GM18520 (cell line): ENCODE data around the gene AUTS2.

Experiments used
- ATAC-seq: cut with Tn5 transposase; IDR thresholded peaks from one replicate; pipeline ENCODE4 v1.9.1; 2021; ENCODE audit not compliant: unreplicated experiment

AUTS2 gene

DNA sequence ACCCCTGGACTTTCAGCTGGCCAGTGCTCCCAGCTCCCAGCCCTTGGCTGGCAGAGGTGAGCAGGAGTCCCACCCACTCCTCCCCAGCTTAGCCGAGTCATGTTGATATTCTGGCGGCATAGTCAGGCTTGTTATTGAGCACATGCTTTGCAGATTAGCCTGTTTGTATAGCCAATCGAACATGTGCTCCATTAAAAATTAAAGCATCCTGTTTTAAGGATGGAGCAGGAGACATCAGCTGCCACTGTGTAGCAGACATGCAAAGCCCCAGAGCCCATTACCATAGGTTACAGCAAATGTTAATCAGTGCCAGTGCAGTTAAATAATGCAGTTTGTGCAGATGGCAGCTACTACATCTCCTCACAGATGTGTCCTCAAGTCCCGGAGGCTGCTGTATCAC, 959.1 kb downstream of the AUTS2 start:
- ATAC-seq, result no peak

DNA sequence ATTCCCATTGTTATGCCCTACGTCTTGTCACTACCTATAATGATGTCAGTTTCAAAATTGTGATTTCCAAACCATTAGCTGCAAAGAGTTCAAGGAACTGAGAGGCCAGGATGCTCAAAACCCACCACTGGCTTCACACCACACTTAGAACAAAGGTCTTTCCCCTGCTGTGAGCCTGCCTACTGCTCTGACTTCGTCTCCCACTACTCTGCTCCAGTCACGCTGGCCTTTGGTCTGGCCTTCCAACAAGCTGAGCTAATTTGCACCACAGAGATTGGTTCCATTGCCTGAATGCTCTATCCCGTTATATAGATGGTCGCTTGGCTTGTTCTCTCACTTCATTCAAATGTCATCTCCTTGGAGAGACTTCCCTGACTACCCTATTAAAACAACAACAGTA, 961.5 kb downstream of the AUTS2 start:
- ATAC-seq, result no peak

- ATAC-seq, result no peak
Measured at GRCh38 chr7:70563960-70564359, 965.7 kb downstream of the AUTS2 start.

DNA sequence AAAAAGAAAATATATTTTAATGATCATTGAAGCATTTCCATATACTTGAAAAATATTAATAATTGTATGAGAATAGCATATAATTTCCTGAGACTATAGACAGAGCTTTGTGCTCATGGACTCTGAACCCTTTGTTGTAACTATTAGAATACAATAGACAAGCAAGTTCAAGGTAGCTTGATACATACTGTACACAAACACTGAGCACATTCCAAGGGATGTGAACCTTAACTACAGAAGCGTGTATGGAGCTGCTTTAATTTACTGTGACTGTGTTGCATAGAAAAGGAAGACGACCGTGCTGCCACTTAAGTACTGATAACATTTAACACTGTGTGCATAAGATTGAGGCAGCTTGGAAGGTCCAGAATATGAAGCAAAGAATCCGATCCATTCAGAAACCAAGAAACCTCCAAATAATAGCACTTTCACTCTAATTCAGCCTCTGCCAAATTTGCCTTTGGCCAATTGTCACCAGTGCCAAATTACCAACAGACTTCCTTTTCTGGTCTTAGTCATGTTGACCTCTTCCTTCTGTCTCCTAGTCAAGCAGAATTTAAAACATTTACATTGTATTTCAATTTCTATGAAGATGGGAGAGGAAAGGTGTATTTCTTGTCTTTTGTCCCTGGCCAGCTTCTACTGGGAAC, 967.6 kb downstream of the AUTS2 start:
- ATAC-seq, result no peak

- ATAC-seq, result no peak
Measured at GRCh38 chr7:70566671-70567070, 968.4 kb downstream of the AUTS2 start.

DNA sequence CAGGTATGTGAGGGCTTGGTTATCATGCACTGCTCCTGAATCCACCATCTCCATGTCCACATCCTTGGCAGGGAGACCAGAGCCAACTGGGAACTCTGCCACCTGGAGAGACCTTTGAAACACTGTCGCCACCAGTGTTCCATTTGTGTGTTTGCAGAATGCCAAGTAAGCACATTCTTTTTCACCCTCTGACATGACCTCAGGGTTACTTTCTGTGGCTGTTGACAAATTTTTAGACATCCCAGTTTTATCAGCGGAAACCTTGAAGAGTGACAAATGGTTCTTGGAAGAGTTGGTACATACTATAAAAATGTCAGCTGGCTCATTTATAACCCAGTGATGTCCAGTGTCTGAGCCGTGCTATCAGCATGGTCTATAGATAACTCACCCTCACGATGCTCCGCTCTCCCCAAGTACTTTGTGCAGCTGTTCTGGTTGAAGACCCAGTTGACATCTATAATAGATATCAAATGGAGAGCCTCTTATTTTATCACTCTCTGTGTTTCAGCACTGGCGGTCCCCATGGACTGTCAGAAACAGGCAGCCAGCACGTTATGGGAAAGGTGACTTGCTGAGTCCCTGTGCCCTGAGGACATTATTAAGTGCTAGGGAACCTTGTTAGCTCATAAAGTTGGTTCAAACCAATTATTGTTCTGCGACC, 970.5 kb downstream of the AUTS2 start:
- ATAC-seq, result no peak

DNA sequence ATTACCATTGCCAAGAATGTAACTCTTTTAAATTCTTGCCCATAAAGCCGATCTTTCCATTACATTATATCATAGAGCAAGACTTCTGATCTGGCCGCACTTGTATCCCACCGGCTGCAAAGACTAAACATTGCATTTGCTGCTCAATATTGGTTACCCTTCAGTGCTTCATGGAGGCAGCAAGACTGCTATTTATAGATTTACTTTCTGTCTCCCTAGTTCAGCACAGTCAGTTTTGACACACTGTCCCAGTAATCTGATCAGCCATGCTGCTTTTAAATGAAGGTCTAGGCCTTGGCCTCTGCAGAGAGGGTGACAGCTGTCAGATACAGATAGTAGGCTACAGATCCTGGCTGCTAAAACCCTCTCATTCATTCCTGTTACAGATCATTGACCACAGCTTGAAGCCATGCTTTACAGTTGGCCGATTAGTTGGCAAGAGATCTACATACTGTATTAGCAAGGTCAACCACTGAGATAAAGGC, 971.1 kb downstream of the AUTS2 start:
- ATAC-seq, result no peak

- ATAC-seq, result no peak
Measured at GRCh38 chr7:70570029-70570428, 971.8 kb downstream of the AUTS2 start.

DNA sequence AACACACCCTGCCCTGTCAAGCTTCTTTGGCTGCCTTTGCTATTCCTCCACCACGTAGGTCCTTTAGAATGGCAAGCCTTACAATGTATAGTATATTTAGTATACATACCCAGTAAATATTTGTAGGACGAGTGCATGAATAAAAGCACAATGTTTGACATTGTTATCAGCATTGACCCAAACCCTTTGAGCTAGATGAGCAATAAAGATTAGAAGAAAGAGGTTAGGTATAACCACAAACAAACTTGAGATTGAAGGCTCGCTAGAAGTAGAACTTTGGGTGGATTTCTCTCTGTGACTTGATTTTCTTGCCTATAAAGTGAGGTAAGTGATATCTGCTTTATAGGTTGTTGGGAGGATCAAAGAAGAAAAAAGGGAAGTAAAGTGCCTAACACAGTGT, 972.7 kb downstream of the AUTS2 start:
- ATAC-seq, result no peak

DNA sequence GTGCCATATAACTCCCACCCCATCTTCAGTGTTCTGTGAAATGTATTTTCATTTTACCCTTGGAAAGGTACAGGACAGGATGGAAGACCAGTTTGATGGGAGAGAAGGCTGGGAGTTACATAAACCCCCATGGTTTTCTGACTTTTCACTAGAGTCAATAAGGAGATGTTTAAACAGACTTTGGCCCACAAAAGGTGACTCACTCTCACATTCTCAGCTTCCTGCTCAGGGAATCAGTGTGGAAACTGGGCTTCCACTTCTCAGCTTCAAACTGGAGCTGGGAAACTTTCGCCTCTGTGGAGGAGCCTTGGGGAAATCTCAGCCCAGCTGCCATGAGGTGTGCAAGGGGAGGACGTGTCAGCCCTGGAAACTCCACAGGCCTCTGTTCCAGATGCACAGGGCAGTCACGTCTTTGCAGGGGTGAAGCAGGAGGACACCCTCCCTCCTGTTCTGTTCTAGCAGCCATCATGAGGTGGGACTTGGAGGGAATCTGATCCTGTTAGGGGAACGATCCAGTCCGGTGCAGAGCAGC, 973.2 kb downstream of the AUTS2 start:
- ATAC-seq, result no peak

- no peak for ATAC-seq
Measured at GRCh38 chr7:70571961-70572360, 973.7 kb downstream of the AUTS2 start.

DNA sequence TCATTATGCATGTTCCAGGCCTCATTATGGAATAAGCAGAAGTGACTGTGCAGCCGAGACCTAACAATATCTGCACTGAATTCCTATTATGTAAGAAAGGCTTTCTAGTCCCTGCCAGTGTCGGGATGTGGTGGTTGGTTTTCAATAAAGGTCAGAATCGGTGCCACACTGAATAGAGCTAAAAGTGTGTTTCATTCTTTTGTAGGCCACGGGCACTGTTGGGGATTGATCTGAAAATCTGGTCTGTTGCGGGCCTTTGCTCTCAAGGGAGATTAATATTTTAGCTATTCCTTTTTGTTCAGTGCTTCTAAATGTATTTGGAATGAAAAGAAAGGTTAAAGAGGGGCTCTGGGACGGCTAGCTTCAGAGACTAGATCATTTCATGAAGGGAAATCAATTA, 974.3 kb downstream of the AUTS2 start:
- ATAC-seq, result no peak

DNA sequence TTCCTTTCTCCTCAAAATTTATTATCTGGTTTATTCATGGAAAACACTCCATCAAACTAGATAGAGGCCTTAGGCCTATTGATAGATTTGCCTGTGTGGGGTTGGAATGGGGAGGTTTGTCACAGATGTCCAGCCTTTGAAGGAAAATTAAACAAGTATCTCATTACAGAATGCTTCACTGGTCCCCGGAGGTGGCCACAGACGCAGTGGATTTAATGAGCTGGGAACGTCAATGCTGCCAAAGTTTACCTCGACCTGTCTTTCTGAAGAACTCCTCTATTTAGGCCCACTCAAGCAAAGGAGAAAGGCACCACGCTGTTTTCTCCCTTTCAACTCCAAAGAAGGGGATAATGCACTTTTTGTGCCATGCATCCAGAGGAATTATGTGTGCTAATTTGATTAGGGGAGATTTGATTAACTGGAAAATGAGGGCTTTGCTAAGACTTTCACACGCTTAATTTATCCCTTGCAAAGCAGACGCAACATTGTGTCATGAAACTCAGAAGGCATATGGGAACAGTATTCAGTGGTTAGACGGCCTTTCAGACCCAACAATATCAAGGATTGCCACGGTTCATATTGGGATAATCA, 974.9 kb downstream of the AUTS2 start:
- ATAC-seq, result no peak

GRCh38 chr7:70573696-70574095, 975.4 kb downstream of the AUTS2 start:
- ATAC-seq, result no peak

DNA sequence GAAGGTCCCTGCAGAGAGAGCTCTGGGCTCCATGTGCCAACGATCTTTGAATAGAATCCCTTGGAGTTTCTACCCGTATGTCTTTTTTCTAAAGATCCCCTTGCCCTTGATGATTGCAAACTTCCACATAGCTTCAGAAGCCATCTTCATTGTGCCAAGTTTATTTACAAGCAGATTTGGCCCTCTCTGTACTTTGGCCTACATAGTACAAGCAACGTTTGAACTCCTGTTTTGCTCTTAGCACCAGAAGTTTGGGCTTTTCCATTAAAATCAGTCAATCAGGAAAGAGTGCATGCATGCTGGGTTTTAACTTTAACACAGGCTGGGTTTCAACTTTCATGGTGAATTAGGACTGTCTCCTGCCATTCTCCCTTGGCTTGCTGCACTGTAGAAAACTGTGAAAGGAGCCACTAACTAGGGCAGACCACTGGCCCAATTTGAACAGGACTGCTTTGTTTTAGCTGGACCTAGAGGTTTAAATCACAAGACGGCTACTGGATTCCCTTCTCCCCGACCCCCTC, 976.1 kb downstream of the AUTS2 start:
- ATAC-seq, result no peak

GRCh38 chr7:70574970-70575799, 976.9 kb downstream of the AUTS2 start:
- ATAC-seq, result no peak

DNA sequence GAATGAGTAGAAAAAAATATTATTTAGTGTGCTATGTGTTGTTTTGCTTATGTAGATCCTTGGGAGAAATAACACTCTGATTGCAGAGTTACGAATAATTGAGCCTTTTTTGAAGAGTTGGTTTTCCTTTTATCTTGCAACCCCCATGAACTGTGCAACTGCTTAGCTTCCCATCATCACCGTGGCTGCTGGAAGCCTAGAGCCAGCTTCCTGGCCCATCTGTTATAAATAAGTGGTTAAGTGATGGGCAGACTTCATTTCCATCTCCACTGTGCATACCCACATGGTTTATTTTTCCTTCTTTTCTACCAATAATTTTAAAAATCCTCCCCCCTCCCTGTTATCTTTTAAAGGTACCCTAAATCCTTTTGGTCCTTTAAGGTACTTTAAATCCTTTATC, 978.8 kb downstream of the AUTS2 start:
- ATAC-seq, result no peak

DNA sequence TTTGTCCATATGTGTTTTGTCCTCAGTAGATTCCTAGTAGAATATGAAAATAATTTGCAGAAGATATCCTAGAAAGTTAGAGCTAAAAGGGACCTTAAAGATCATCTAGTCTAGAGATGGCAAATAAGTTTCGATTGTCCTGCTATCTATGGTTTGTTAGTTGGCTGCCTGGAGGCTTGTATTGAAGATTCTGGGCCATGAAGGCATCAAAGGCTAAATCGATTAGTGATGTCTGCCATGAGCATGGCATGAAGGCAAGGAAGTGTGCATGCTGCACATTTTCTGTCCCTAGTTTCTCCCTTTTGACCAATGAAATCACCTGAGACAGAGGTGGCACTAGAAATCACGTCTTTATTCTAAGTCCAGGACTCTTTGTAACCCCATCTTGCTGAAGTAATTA, 979.9 kb downstream of the AUTS2 start:
- ATAC-seq, result no peak

DNA sequence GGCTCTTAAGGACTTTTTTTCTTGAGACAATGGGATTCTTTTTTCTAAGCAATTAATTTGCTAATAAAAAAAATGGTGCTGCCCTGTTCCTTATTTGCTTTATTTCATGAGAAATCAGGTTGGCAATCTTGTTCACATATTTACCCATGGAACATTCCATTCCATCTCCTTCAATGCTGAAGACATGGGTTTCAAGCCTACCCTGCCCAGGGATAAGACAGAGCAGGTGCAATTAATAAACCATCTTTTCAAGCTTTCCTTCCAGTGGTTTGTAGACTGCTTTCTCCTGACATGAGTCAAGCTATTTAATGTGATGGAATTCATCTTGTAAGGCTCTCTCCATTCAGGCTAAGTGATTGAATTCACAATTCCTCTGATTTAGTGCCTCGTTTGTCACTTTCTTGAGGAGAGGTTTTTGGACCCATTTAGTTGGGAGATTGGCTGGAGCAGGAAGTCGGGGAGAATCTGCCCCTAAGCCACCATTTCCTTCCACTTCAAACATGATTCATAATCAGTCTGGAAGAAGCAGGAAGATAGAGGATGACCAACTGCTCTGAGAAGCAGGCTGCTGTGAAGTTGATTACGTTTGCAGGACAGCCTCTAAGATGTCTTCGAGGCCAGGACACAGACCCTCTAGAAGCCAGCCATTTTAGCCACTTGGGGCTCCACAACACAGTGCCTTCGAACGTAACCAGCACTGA, 981.3 kb downstream of the AUTS2 start:
- no peak for ATAC-seq

- ATAC-seq, result no peak
Measured at GRCh38 chr7:70580161-70580560, 981.9 kb downstream of the AUTS2 start.
